AG09319 (cell line): Measurements from ENCODE around the gene STK17A.

Experiments
- DNase-seq: peaks from one replicate; pipeline ENCODE4 v3.0.0-alpha.2; 2010; ENCODE audit warnings: low read depth; ENCODE audit errors: extremely low read depth
- TF ChIP-seq, protein P1 (sequence below): IDR thresholded peaks from 2 replicates; pipeline ENCODE4 v1.5.1; 2011; ENCODE audit warnings: low read depth, mild to moderate bottlenecking, inconsistent platforms, low read length, moderate library complexity

Gene STK17A

DNA sequence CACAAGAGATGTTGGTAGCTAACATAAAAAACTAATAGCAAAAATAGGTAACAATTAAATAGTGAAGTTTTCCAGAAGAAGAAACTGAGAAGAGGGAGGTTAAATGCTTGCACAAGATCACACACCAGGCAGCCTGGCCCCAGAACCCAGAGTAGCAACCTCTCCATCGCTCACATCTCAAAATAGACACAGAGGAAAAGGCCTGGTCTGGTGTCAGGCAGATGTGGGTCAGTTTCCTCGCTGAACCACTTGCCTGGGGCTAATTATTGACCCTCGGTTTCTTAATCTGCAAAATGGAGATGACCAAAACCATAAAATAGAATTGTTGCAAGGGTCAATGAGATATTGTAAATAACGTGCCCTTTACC lies 44.5 kb upstream of the STK17A start:
- TF ChIP-seq, protein P1, sequence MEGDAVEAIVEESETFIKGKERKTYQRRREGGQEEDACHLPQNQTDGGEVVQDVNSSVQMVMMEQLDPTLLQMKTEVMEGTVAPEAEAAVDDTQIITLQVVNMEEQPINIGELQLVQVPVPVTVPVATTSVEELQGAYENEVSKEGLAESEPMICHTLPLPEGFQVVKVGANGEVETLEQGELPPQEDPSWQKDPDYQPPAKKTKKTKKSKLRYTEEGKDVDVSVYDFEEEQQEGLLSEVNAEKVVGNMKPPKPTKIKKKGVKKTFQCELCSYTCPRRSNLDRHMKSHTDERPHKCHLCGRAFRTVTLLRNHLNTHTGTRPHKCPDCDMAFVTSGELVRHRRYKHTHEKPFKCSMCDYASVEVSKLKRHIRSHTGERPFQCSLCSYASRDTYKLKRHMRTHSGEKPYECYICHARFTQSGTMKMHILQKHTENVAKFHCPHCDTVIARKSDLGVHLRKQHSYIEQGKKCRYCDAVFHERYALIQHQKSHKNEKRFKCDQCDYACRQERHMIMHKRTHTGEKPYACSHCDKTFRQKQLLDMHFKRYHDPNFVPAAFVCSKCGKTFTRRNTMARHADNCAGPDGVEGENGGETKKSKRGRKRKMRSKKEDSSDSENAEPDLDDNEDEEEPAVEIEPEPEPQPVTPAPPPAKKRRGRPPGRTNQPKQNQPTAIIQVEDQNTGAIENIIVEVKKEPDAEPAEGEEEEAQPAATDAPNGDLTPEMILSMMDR: no peak
- no peak for DNase-seq

- no peak for DNase-seq
- TF ChIP-seq, protein P1: no peak
Measured at GRCh38 chr7:43540471-43540870, 42.4 kb upstream of the STK17A start.

DNA sequence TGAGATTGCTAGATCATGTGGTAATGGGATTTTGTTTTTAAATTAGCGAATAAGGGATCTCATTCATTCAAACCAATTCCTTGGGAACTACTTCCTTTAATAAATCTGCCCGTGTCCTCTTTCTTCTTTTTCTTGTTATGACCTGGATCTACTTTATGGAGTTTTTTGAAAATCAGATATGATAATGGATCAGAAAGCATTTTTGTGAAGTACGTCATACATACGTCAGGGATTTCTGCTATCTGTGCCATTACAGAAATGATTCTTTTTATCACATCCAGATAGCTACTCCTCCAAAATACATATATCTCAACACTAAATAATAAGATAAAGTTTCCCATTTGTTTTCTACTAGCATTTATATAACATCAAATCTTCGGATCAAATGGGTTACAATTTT lies 40.2 kb upstream of the STK17A start:
- DNase-seq: no peak

GRCh38 chr7:43546231-43546630 lies 36.7 kb upstream of the STK17A start:
- no peak for DNase-seq
- TF ChIP-seq, protein P1: no peak

More for the DNA sequence above, 40.2 kb upstream of the STK17A start:
- TF ChIP-seq, protein P1: no peak

DNA sequence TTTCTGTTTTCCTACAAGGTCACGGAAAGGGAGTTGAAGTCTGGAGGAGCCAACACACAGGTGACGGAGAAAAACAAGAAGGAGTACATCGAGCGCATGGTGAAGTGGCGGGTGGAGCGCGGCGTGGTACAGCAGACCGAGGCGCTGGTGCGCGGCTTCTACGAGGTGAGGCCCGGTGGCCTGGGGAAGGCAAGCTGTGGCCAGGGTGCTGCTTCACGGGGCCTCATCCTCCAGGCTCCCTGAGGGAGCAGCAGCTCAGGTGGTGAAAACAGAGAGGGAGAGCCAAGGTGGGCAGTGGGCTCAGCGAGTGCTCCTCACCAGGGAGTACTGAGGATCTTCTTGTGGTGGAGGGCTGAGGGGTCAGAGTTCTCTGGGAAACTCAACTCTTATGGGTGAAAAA lies 32.5 kb upstream of the STK17A start:
- DNase-seq: no peak
- TF ChIP-seq, protein P1: no peak

DNA sequence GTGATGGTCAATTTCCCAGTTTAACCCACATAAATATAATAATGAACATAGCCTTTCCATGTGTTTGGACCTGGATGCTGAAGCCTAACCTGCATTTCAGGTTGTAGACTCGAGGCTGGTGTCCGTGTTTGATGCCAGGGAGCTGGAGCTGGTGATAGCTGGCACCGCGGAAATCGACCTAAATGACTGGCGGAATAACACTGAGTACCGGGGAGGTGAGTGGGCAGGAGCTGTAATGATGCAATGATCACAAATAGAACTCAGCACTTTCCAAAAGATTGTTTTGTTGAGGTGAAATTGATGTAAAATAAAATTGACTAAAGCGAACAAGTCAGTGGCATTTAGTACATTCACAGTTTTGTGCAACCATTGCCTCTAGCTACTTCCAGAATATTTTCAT lies 30.8 kb upstream of the STK17A start:
- TF ChIP-seq, protein P1: no peak
- no peak for DNase-seq

GRCh38 chr7:43553999-43554398 lies 28.9 kb upstream of the STK17A start:
- DNase-seq: no peak
- TF ChIP-seq, protein P1: no peak
